HepG2 (cell line): ENCODE data around the gene VAMP5. TPM values are rescaled to one million over a fixed set of nuclear protein-coding genes. Genes with fewer than 3 reads are reported as not detected.

Experiments used
- CEBPG ChIP-seq: IDR thresholded peaks from 2 replicates; pipeline ENCODE4 v1.6.1; 2016
- ELF3 ChIP-seq: IDR thresholded peaks from 2 replicates; pipeline ENCODE4 v1.6.1; 2016; ENCODE audit warnings: missing genetic modification reagents, missing compliant biosample characterization
- FOXA3 ChIP-seq: IDR thresholded peaks from 2 replicates; pipeline ENCODE4 v1.6.1; 2016; ENCODE audit warnings: missing genetic modification reagents, missing compliant biosample characterization
- GFI1 ChIP-seq: sonication (generic); formaldehyde crosslinking; IDR thresholded peaks from 2 replicates; pipeline ENCODE4 v1.5.0; 2020; ENCODE audit warnings: missing genetic modification reagents, mild to moderate bottlenecking, borderline replicate concordance
- IKZF4 ChIP-seq: sonication (generic); formaldehyde crosslinking; IDR thresholded peaks from 2 replicates; pipeline ENCODE4 v1.5.1; 2020; ENCODE audit warnings: borderline replicate concordance, mild to moderate bottlenecking, low read depth, missing genetic modification reagents; ENCODE audit errors: not compliant biosample characterization
- MAFF ChIP-seq: IDR thresholded peaks from 2 replicates; pipeline ENCODE4 v1.6.1; 2011; ENCODE audit warnings: low read depth, low read length, improper control_type of control experiment
- NAIF1 ChIP-seq: sonication (generic); formaldehyde crosslinking; IDR thresholded peaks from 2 replicates; pipeline ENCODE4 v1.5.0; 2020; ENCODE audit warnings: mild to moderate bottlenecking, missing genetic modification reagents, borderline replicate concordance
- NPAS2 ChIP-seq: sonication (generic); formaldehyde crosslinking; IDR thresholded peaks from 2 replicates; pipeline ENCODE4 v1.8.0; 2022; ENCODE audit warnings: mild to moderate bottlenecking, missing genetic modification reagents, borderline replicate concordance
- SALL2 ChIP-seq: sonication (generic); formaldehyde crosslinking; IDR thresholded peaks from 2 replicates; pipeline ENCODE4 v1.8.1; 2023; ENCODE audit warnings: mild to moderate bottlenecking, missing genetic modification reagents, inconsistent platforms
- SRF ChIP-seq: IDR thresholded peaks from 2 replicates; pipeline ENCODE4 v1.6.1; 2011; ENCODE audit warnings: mild to moderate bottlenecking, low read depth, low read length, moderate library complexity
- YEATS2 ChIP-seq: sonication (generic); formaldehyde crosslinking; IDR thresholded peaks from 2 replicates; pipeline ENCODE4 v1.4.0; 2020; ENCODE audit warnings: missing genetic modification reagents, borderline replicate concordance
- ZNF180 ChIP-seq: sonication (generic); formaldehyde crosslinking; IDR thresholded peaks from 2 replicates; pipeline ENCODE4 v1.4.0; 2020; ENCODE audit warnings: low read depth, missing genetic modification reagents, borderline replicate concordance
- ZNF230 ChIP-seq: sonication (generic); formaldehyde crosslinking; IDR thresholded peaks from 2 replicates; pipeline ENCODE4 v1.4.0; 2020; ENCODE audit warnings: mild to moderate bottlenecking, missing genetic modification reagents
- ZNF354B ChIP-seq: sonication (generic); formaldehyde crosslinking; IDR thresholded peaks from 2 replicates; pipeline ENCODE4 v1.8.0; 2022; ENCODE audit warnings: mild to moderate bottlenecking, missing genetic modification reagents
- ZNF407 ChIP-seq: sonication (generic); formaldehyde crosslinking; IDR thresholded peaks from one replicate; pipeline ENCODE4 v1.5.1; 2020; ENCODE audit warnings: mild to moderate bottlenecking, missing genetic modification reagents; ENCODE audit errors: not compliant biosample characterization
- ZNF678 ChIP-seq: sonication (generic); formaldehyde crosslinking; IDR thresholded peaks from 2 replicates; pipeline ENCODE4 v1.4.0; 2020; ENCODE audit warnings: mild to moderate bottlenecking, missing genetic modification reagents
- polyA plus RNA-seq, 8 experiments: library from polyadenylated mRNA; depleted of rRNA in 3 of 8; stranded (reverse) in 7 of 8; unstranded in 1 of 8; fragments of >200 nt; fragmentation: Illumina TruSeq in 4 of 8; extraction: Trizol in 4 of 8; gene quantifications; 2 replicates each; pipeline versions ENCODE4 v1.2.1 to v1.2.3, GENCODE V29; 2011 to 2016; ENCODE audit warnings: low read depth in 4 of 8, missing spikeins in 1 of 8, mixed read lengths in 1 of 8; ENCODE audit not compliant: insufficient read depth in 1 of 8
- total RNA-seq, 5 experiments: library from RNA; depleted of rRNA; stranded (reverse); fragments of >200 nt; fragmentation: Illumina TruSeq; extraction: Trizol; gene quantifications; 2 replicates each; pipeline ENCODE4 v1.2.3, GENCODE V29; 2016; ENCODE audit warnings: low read depth in 1 of 5
- TF ChIP-seq, protein P1 (sequence below): sonication (generic); formaldehyde crosslinking; IDR thresholded peaks from 2 replicates; pipeline ENCODE4 v1.8.0; 2022; ENCODE audit warnings: mild to moderate bottlenecking, missing genetic modification reagents; ENCODE audit not compliant: insufficient replicate concordance
- TF ChIP-seq, protein P2 (sequence below): sonication (generic); formaldehyde crosslinking; conservative IDR thresholded peaks from 2 replicates; pipeline ENCODE4 v1.4.0; 2020; ENCODE audit warnings: missing genetic modification reagents

Gene VAMP5
- total and polyA plus RNA-seq, 2 of the 13 experiments (the other 11 are each of a cell fraction or from before 2014, with no cell fraction given): 7.2 to 56.7 TPM

DNA sequence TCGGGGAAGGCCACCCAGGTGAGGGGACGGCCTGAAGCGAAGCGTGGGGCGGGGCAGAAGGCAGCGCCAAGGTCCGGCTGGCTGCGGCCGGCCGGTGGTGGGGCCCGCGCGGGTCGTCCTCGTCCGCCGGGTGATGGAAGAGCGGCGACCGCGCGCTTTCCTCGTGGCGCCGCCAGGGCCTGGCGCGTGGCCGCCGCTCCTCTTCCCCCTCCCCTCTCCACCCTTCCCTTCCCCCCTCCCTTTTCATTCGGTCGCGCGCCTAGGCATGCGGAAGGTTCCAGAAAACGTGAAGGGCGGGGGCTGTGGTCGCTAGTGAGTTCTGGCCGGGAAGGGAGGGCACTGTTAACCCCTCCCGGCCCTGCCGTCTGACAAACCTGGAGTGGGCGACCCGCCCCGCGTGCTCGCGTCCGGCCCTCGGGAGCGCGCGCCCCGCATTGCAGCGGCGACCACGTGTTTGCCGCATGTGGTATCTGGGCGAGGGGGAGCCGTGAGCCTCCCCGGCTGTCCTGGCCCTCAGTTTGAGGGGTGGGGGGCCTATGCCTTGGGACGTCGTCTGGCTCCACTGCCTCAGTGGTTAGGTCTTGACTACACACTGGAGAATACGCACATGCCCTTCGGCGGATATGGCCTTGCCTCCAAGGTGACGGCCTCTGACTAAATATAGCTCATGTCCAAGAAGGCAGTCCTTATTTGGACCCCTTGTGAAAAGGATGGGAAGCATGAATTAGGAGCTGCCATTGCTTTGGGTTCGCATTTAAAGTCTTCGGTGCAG lies 44.7 kb upstream of the VAMP5 start (continued):
- TF ChIP-seq SALL2 (no peak), NAIF1 (peak; percentile 88), GFI1 (CRISPR knock-in tag) (peak; percentile 50; the same call in 1 of the 2 replicates), YEATS2 (no peak), FOXA3 (CRISPR knock-in tag) (no peak), NPAS2 (CRISPR knock-in tag) (no peak), ZNF354B (no peak), ZNF180 (CRISPR knock-in tag) (no peak), ZNF230 (CRISPR knock-in tag) (no peak; the same call in 1 of the 2 replicates), IKZF4 (CRISPR knock-in tag) (peak; percentile 88), ZNF678 (peak; percentile 71; the same call in 1 of the 2 replicates), MAFF (no peak), ELF3 (CRISPR knock-in tag) (no peak), CEBPG (peak; percentile 53), SRF (0 out of 2 replicates have a peak, but pooled peaks have one; percentile 2), ZNF407 (no peak)
- TF ChIP-seq, protein P1, sequence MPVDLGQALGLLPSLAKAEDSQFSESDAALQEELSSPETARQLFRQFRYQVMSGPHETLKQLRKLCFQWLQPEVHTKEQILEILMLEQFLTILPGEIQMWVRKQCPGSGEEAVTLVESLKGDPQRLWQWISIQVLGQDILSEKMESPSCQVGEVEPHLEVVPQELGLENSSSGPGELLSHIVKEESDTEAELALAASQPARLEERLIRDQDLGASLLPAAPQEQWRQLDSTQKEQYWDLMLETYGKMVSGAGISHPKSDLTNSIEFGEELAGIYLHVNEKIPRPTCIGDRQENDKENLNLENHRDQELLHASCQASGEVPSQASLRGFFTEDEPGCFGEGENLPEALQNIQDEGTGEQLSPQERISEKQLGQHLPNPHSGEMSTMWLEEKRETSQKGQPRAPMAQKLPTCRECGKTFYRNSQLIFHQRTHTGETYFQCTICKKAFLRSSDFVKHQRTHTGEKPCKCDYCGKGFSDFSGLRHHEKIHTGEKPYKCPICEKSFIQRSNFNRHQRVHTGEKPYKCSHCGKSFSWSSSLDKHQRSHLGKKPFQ: peak; percentile 41
- TF ChIP-seq, protein P2, sequence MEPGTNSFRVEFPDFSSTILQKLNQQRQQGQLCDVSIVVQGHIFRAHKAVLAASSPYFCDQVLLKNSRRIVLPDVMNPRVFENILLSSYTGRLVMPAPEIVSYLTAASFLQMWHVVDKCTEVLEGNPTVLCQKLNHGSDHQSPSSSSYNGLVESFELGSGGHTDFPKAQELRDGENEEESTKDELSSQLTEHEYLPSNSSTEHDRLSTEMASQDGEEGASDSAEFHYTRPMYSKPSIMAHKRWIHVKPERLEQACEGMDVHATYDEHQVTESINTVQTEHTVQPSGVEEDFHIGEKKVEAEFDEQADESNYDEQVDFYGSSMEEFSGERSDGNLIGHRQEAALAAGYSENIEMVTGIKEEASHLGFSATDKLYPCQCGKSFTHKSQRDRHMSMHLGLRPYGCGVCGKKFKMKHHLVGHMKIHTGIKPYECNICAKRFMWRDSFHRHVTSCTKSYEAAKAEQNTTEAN: no peak; the same call in 1 of the 2 replicates
